ENCODE results near the gene HSD17B1. TPM values are rescaled to one million over a fixed set of nuclear protein-coding genes. Genes with fewer than 3 reads are reported as not detected.

HSD17B1 gene
- total and polyA plus RNA-seq, 2 donors (not counting 3 experiments of a cell fraction or from before 2014, with no cell fraction given) = 0.22 to 1.0 TPM

- Histone ChIP-seq H3K4me2 (ENCODE audit: insufficient read depth, low read length) (no peak overlapping the region), H3K27ac (ENCODE audit: insufficient read depth, low read depth, low read length) (no peak overlapping the region), H3K79me2 (ENCODE audit: control insufficient read depth, insufficient read depth, low read length) (no peaks in the 10 kb centered on the region), H3K27me3 (ENCODE audit: control insufficient read depth in 2 of 2, insufficient read depth in 2 of 2, low read length in 2 of 2) (no peaks in the 10 kb centered on the region), H3K9me3 (replicated peaks; ENCODE audit: control insufficient read depth, insufficient read depth, low read length) (no peaks in the 10 kb centered on the region), H3K4me1 (ENCODE audit: control insufficient read depth, extremely low read depth, insufficient read depth, low read length) (no peaks in the 10 kb centered on the region), H3K9ac (replicated peaks; ENCODE audit: extremely low read depth, insufficient read depth, low read length) (no peak overlapping the region), H2AFZ (ENCODE audit: low read depth, low read length) (no peak overlapping the region), H3K36me3 (ENCODE audit: control insufficient read depth in 2 of 2, extremely low read depth in 1 of 2, insufficient read depth in 2 of 2, low read length in 2 of 2) (peaks cover 8 to 17% of the 10 kb centered on the region in 2 experiments), H3K4me3 (replicated peaks in 1 of 3; ENCODE audit: insufficient read depth in 1 of 3, low read depth in 1 of 3, low read length in 3 of 3) (no peak overlapping the region), H3K9me1 (replicated peaks; ENCODE audit: control insufficient read depth, extremely low read depth, insufficient read depth, low read length) (no peaks in the 10 kb centered on the region), H4K20me1 (replicated peaks; ENCODE audit: control insufficient read depth, extremely low read depth, insufficient read depth, low read length) (no peaks in the 10 kb centered on the region)
- CTCF ChIA-PET = interaction anchor here (0.7 to 1.1 kb wide), 2 partner anchors 9 to 13 kb away, joined by 3 read pairs; no protein-coding TSS in a partner anchor
- intact Hi-C loops (cut with micrococcal nuclease) (no loop called here), dilution Hi-C loops (cut with MboI; ENCODE audit: extremely low pct_ligation_motif_present, low sequenced_read_pairs) (no loop called here)
- POLR2A ChIA-PET = no interaction called here
- BruUV-seq (replicated peaks) = no TSS peak
- no peak for DNase-seq (ENCODE audit: low read depth, low spot score)
- no peak for TF ChIP-seq POLR2A (IDR thresholded peaks at IDR 0.05; ENCODE audit: low read depth, low read length)
- no peak for TF ChIP-seq EZH2 (IDR thresholded peaks at IDR 0.05; ENCODE audit: borderline replicate concordance, low read depth, low read length, severe bottlenecking)
- TF ChIP-seq FOS (IDR thresholded peaks at IDR 0.05; ENCODE audit: borderline replicate concordance, insufficient read depth, low read length) = no peak
- TF ChIP-seq GATA2 (IDR thresholded peaks at IDR 0.05; ENCODE audit: insufficient read depth, insufficient read length, low read depth, low read length) = no peak
- TF ChIP-seq JUN (IDR thresholded peaks at IDR 0.05; ENCODE audit: borderline replicate concordance, insufficient read depth, insufficient read length, low read depth) = no peak
- no peak for TF ChIP-seq MAX (IDR thresholded peaks at IDR 0.05; ENCODE audit: insufficient read depth, insufficient read length)
- no peak for TF ChIP-seq CTCF (IDR thresholded peaks at IDR 0.05; ENCODE audit: extremely low read depth in 1 of 2, insufficient read depth in 1 of 2, low read depth in 1 of 2, low read length in 2 of 2)
- no peak for TF ChIP-seq MYC (IDR thresholded peaks at IDR 0.05; ENCODE audit: low read depth, low read length)
- TF ChIP-seq POLR2AphosphoS5 (IDR thresholded peaks at IDR 0.05; ENCODE audit: insufficient read depth, low read depth, low read length) = no peak
- no peak for FAIRE-seq
These were observed 38.2 kb downstream of the HSD17B1 start for GRCh38 chr17:42590886-42591285.
